Spleen (tissue), 11 donors: Measurements from ENCODE around the gene GRIK3. TPM values are rescaled to one million over a fixed set of nuclear protein-coding genes. Genes with fewer than 3 reads are reported as not detected.

Experiments
- DNase-seq: peaks from one replicate; pipeline ENCODE4 v3.0.0-alpha.2; 2020
- H3K27ac ChIP-seq, 8 donors: fragments of 200-600 bp; sonication (generic) in 7 of 8; 1 replicate in 4 of 8; 2 replicates in 4 of 8; pipeline versions ENCODE4 v1.5.0 to v1.8.0; 2016 to 2021; ENCODE audit warnings: inconsistent platforms in 4 of 8, mild to moderate bottlenecking in 4 of 8, moderate library complexity in 1 of 8
- H3K27me3 ChIP-seq, 7 donors: fragments of 200-600 bp; sonication (generic) in 6 of 7; replicated peaks in 1 of 7; 1 replicate in 4 of 7; 2 replicates in 3 of 7; pipeline versions ENCODE4 v1.5.0 to v1.8.0; 2016 to 2021; ENCODE audit warnings: inconsistent platforms in 3 of 7, mild to moderate bottlenecking in 1 of 7
- H3K36me3 ChIP-seq, 6 donors: fragments of 200-600 bp; sonication (generic) in 5 of 6; 1 replicate in 4 of 6; 2 replicates in 2 of 6; pipeline versions ENCODE4 v1.5.0 to v1.8.0; 2016 to 2021; ENCODE audit warnings: inconsistent platforms in 2 of 6
- H3K4me1 ChIP-seq, 6 donors: fragments of 200-600 bp; sonication (generic) in 5 of 6; 1 replicate in 3 of 6; 2 replicates in 3 of 6; pipeline versions ENCODE4 v1.5.0 to v1.8.0; 2016 to 2021; ENCODE audit warnings: inconsistent platforms in 3 of 6
- H3K4me3 ChIP-seq, 8 donors: fragments of 200-600 bp; sonication (generic) in 7 of 8; 1 replicate in 4 of 8; 2 replicates in 4 of 8; pipeline versions ENCODE4 v1.5.0 to v1.8.0; 2016 to 2021; ENCODE audit warnings: inconsistent platforms in 4 of 8, mild to moderate bottlenecking in 4 of 8, moderate library complexity in 2 of 8
- H3K9me3 ChIP-seq, 8 donors: fragments of 200-600 bp; sonication (generic) in 7 of 8; 1 replicate in 4 of 8; 2 replicates in 4 of 8; pipeline versions ENCODE4 v1.5.0 to v1.8.0; 2016 to 2021; ENCODE audit warnings: inconsistent platforms in 4 of 8
- CTCF ChIP-seq, 11 experiments: fragments of 200-600 bp in 7 of 11; fragments of 450-650 bp in 4 of 11; sonication (generic) in 4 of 11; IDR thresholded peaks in 8 of 11; conservative IDR thresholded peaks in 3 of 11; 1 replicate in 7 of 11; 2 replicates in 4 of 11; pipeline versions ENCODE4 v1.4.0 to v1.8.0; 2016 to 2021; ENCODE audit warnings: antibody characterized with exemption in 11 of 11, inconsistent platforms in 4 of 11, mild to moderate bottlenecking in 1 of 11
- POLR2A ChIP-seq, 3 donors: fragments of 450-650 bp; IDR thresholded peaks; one replicate each; pipeline ENCODE4 v1.5.1; 2017; ENCODE audit warnings: antibody characterized with exemption in 3 of 3, mild to moderate bottlenecking in 1 of 3
- POLR2AphosphoS5 ChIP-seq, 3 donors: sonication (generic); formaldehyde crosslinking; IDR thresholded peaks; one replicate each; pipeline ENCODE4 v1.5.1; 2017; ENCODE audit warnings: antibody characterized with exemption in 3 of 3
- WGBS, 5 donors: extraction: QIAGEN DNeasy Blood & Tissue Kit in 3 of 5; methylation state at CpG; one replicate each; pipeline versions ENCODE4 v1.1.5 to v1.1.7; 2013 to 2018; 5-methylcytosine and 5-hydroxymethylcytosine counted together
- intact Hi-C: fragments of 100-400 bp; cut with DNase I; formaldehyde crosslinking; loops from one replicate; pipeline ENCODE4 v1.15.0; 2023; ENCODE audit warnings: low total_unique reads
- polyA plus RNA-seq, 3 donors: library from polyadenylated mRNA; stranded (reverse); fragments of 200-250 nt; gene quantifications; one replicate each; pipeline ENCODE4 v1.2.1, GENCODE V29; 2013
- total RNA-seq, 7 donors: library from RNA; depleted of rRNA in 3 of 7; stranded (reverse); fragments of >200 nt in 3 of 7; fragmentation: NEBNext Ultra II Directional in 4 of 7; extraction: Animal tissue kit (Norgen Biotek cat#: 25700) in 4 of 7; gene quantifications; one replicate each; pipeline versions ENCODE4 v1.1.0 to v1.2.1, GENCODE V29; 2016 to 2021
- donor health status: healthy with polysubstance abuse.
- donor health status: DM: no; HTN: no; CAD: no; lungs with moderate emphysema.
- donor health status: DM: no; HTN: no; CAD: no.
- donor health status: Bipolar disorder and iron deficiency.
- donor health status: healthy.
- donor health status: DM: no; HTN: no; CAD: no.
- donor health status: DM: yes; HTN: yes; CAD: no.

GRIK3 gene
- total and polyA plus RNA-seq, 10 donors = 0.09 to 0.74 (median 0.19) TPM

- 77 to 96% (median 88%) methylated on average over 6 of the region's 6 CpGs for WGBS, 5 donors
- no peaks in the 10 kb centered on the region for H3K9me3 ChIP-seq
- peaks cover 0 to 29% (median 0%) of the 10 kb centered on the region in 7 donors for H3K27me3 ChIP-seq
- H3K4me3 ChIP-seq = no peak overlapping the region
- intact Hi-C loops = no loop called here
- TF ChIP-seq POLR2A (IDR thresholded peaks at IDR 0.05) (no peak), CTCF (IDR thresholded peaks at IDR 0.05 in 8 of 11, conservative IDR thresholded peaks at IDR 0.05 in 3 of 11) (no peak), POLR2AphosphoS5 (IDR thresholded peaks at IDR 0.05) (no peak)
- no peaks in the 10 kb centered on the region for H3K36me3 ChIP-seq
- no peak overlapping the region for H3K27ac ChIP-seq
- no peak for DNase-seq
- H3K4me1 ChIP-seq = no peaks in the 10 kb centered on the region
Measured at GRCh38 chr1:36881541-36881940, 152.8 kb downstream of the GRIK3 start.

- no peaks in the 10 kb centered on the region for H3K4me1 ChIP-seq
- peaks cover 0 to 28% (median 0%) of the 10 kb centered on the region in 7 donors for H3K27me3 ChIP-seq
- no peak for DNase-seq
- no peak overlapping the region for H3K4me3 ChIP-seq
- no peaks in the 10 kb centered on the region for H3K36me3 ChIP-seq
- TF ChIP-seq POLR2A (IDR thresholded peaks at IDR 0.05) (no peak), CTCF (IDR thresholded peaks at IDR 0.05 in 8 of 11, conservative IDR thresholded peaks at IDR 0.05 in 3 of 11) (no peak), POLR2AphosphoS5 (IDR thresholded peaks at IDR 0.05) (no peak)
- WGBS, 5 donors = 78 to 90% (median 88%) methylated on average over 3 of the region's 3 CpGs
- no peaks in the 10 kb centered on the region for H3K9me3 ChIP-seq
- intact Hi-C loops = no loop called here
- H3K27ac ChIP-seq = no peak overlapping the region
Measured at GRCh38 chr1:36881068-36881405, 153.3 kb downstream of the GRIK3 start.

- no peak overlapping the region for H3K4me3 ChIP-seq
- peaks cover 0 to 28% (median 0%) of the 10 kb centered on the region in 7 donors for H3K27me3 ChIP-seq
- TF ChIP-seq POLR2AphosphoS5 (IDR thresholded peaks at IDR 0.05) (no peak), CTCF (IDR thresholded peaks at IDR 0.05 in 8 of 11, conservative IDR thresholded peaks at IDR 0.05 in 3 of 11) (no peak), POLR2A (IDR thresholded peaks at IDR 0.05) (no peak)
- no peaks in the 10 kb centered on the region for H3K4me1 ChIP-seq
- DNase-seq = no peak
- 88 to 93% (median 89%) methylated on average over 21 to 22 of the region's 22 CpGs for WGBS, 5 donors
- no peaks in the 10 kb centered on the region for H3K9me3 ChIP-seq
- intact Hi-C loops = no loop called here
- H3K27ac ChIP-seq = no peak overlapping the region
- H3K36me3 ChIP-seq = no peaks in the 10 kb centered on the region
Measured at GRCh38 chr1:36880155-36881067, 153.9 kb downstream of the GRIK3 start.

GRCh38 chr1:36879613-36880012 lies 154.7 kb downstream of the GRIK3 start:
- Histone ChIP-seq H3K4me1 (no peaks in the 10 kb centered on the region), H3K27ac (no peak overlapping the region), H3K27me3 (peaks cover 0 to 33% (median 0%) of the 10 kb centered on the region in 7 donors), H3K36me3 (no peaks in the 10 kb centered on the region), H3K9me3 (no peaks in the 10 kb centered on the region), H3K4me3 (no peak overlapping the region)
- intact Hi-C loops = no loop called here
- 60 to 91% (median 81%) methylated on average over 6 of the region's 6 CpGs for WGBS, 5 donors
- DNase-seq = no peak
- TF ChIP-seq CTCF (IDR thresholded peaks at IDR 0.05 in 8 of 11, conservative IDR thresholded peaks at IDR 0.05 in 3 of 11) (no peak), POLR2A (IDR thresholded peaks at IDR 0.05) (no peak), POLR2AphosphoS5 (IDR thresholded peaks at IDR 0.05) (no peak)
